Measurements from ENCODE around the gene SERGEF.

DNA sequence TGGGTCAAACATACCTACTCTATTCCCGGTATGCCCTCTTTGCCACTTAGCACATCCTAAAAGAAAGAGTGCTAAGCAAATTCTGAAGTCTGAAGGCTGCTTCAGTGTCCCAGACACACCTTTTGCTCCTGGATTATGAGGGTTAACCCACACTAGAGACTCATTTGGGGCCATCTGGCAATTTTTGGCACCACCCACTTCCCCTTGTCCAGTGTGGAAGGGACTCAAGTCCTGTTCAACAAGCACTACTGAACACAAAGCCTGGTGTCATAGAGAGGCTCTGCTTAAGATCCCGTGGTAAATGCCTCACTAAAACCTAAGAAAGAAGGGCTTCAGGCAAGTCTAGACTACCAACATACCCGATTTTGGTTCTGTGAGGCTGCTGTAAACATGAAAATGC, 85.8 kb downstream of the SERGEF start:
- no peak for TF ChIP-seq ZNF136 (CRISPR knock-in tag; IDR thresholded peaks at IDR 0.05; ENCODE audit: low read depth)
- TF ChIP-seq ZNF331 (CRISPR knock-in tag; IDR thresholded peaks at IDR 0.05): no peak
- TF ChIP-seq, protein P1, sequence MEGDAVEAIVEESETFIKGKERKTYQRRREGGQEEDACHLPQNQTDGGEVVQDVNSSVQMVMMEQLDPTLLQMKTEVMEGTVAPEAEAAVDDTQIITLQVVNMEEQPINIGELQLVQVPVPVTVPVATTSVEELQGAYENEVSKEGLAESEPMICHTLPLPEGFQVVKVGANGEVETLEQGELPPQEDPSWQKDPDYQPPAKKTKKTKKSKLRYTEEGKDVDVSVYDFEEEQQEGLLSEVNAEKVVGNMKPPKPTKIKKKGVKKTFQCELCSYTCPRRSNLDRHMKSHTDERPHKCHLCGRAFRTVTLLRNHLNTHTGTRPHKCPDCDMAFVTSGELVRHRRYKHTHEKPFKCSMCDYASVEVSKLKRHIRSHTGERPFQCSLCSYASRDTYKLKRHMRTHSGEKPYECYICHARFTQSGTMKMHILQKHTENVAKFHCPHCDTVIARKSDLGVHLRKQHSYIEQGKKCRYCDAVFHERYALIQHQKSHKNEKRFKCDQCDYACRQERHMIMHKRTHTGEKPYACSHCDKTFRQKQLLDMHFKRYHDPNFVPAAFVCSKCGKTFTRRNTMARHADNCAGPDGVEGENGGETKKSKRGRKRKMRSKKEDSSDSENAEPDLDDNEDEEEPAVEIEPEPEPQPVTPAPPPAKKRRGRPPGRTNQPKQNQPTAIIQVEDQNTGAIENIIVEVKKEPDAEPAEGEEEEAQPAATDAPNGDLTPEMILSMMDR (CRISPR knock-in tag; IDR thresholded peaks at IDR 0.05): no peak
- no peak for TF ChIP-seq NPAS2 (CRISPR knock-in tag; IDR thresholded peaks at IDR 0.05; ENCODE audit: borderline replicate concordance)
- TF ChIP-seq, protein P2, sequence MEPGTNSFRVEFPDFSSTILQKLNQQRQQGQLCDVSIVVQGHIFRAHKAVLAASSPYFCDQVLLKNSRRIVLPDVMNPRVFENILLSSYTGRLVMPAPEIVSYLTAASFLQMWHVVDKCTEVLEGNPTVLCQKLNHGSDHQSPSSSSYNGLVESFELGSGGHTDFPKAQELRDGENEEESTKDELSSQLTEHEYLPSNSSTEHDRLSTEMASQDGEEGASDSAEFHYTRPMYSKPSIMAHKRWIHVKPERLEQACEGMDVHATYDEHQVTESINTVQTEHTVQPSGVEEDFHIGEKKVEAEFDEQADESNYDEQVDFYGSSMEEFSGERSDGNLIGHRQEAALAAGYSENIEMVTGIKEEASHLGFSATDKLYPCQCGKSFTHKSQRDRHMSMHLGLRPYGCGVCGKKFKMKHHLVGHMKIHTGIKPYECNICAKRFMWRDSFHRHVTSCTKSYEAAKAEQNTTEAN (CRISPR knock-in tag; conservative IDR thresholded peaks at IDR 0.05): no peak
- TF ChIP-seq, protein P3, sequence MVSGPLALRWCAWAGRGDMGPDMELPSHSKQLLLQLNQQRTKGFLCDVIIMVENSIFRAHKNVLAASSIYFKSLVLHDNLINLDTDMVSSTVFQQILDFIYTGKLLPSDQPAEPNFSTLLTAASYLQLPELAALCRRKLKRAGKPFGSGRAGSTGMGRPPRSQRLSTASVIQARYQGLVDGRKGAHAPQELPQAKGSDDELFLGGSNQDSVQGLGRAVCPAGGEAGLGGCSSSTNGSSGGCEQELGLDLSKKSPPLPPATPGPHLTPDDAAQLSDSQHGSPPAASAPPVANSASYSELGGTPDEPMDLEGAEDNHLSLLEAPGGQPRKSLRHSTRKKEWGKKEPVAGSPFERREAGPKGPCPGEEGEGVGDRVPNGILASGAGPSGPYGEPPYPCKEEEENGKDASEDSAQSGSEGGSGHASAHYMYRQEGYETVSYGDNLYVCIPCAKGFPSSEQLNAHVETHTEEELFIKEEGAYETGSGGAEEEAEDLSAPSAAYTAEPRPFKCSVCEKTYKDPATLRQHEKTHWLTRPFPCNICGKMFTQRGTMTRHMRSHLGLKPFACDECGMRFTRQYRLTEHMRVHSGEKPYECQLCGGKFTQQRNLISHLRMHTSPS (CRISPR knock-in tag; IDR thresholded peaks at IDR 0.05; ENCODE audit: low read depth): no peak
